HEK293T (cell line): ENCODE measurements around the gene PRICKLE1.

ENCODE experiments used
- NFRKB ChIP-seq: fragments of 450-650 bp; IDR thresholded peaks from 2 replicates; pipeline ENCODE4 v1.6.1; 2016; ENCODE audit warnings: mild to moderate bottlenecking, moderate library complexity
- TARDBP ChIP-seq: fragments of 450-650 bp; IDR thresholded peaks from 2 replicates; pipeline ENCODE4 v1.6.1; 2016

- no peak for TF ChIP-seq NFRKB
- no peak for TF ChIP-seq TARDBP
These were observed 120.0 kb downstream of the PRICKLE1 start for GRCh38 chr12:42469355-42470175.
